H4 (cell line): ENCODE measurements around the gene PNMA6E. TPM values are rescaled to one million over a fixed set of nuclear protein-coding genes. Genes with fewer than 3 reads are reported as not detected.
A peak's percentile ranks its signal among the peaks of the same experiment; 100 is the strongest.
"Not testable (repeated sequence)": the region's sequence is repeated elsewhere in the genome, so short reads cannot be mapped to it uniquely, and the experiment has no call there.

Experiments used
- DNase-seq: peaks from one replicate; pipeline ENCODE4 v3.0.0-alpha.2; 2015; ENCODE audit warnings: low spot score
- total RNA-seq: library from RNA; depleted of rRNA; stranded (reverse); fragments of >200 nt; shearing (Covaris generic); gene quantifications from 2 replicates; pipeline ENCODE4 v1.2.3, GENCODE V29; 2014

PNMA6E gene
- total RNA-seq, 1 experiment from 2014 or later: not detected

DNA sequence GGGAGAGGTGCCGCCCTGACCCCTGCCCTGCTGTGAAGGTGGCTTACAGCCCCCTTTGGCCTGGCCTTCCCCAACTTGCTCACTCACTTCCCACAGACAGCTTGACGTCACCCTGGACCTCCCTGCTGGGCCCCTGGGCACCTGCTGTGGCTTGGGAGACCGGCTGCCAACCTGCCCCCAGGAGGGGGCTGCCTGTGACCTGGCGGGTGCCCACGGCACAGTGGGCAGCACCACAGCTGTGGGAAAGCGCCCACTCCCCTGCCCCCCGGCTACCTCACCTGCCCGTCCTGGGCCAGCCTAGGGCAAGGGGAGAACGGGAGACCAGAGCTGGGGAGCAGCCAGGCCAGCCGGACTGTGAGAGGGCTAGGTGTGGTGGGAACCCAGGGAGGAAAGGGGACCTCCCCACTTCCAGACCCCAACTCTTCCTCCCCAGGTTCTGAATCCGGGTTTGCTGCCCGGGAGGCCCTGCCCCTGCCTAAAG lies 7.8 kb upstream of the PNMA6E start:
- DNase-seq: no peak

GRCh38 chrX:153408221-153408721 lies 7.1 kb upstream of the PNMA6E start:
- DNase-seq: no peak

GRCh38 chrX:153407736-153408135 lies 6.6 kb upstream of the PNMA6E start:
- DNase-seq: no peak

DNA sequence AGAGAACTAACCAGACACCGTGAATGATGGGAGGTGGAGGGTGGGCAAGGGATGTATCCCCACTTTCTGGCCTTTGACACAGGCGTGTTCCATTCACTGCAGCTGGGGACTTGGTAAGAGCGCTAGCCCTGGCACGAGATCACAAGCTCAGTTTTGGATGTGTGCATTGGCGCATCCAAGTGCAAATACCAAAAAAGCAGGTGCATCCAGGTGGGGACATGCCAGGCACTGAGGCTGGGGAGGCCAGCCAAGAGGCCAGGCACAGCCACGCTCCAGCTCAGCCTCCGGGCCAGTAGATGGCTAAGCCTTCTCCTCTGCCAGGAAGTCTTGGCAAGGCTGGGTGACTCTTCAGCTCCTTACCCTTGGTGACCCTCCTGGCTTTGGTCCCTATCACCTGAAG lies 5.8 kb upstream of the PNMA6E start:
- DNase-seq: no peak

- DNase-seq: no peak
These were observed 4.9 kb upstream of the PNMA6E start for GRCh38 chrX:153406011-153406410.

DNA sequence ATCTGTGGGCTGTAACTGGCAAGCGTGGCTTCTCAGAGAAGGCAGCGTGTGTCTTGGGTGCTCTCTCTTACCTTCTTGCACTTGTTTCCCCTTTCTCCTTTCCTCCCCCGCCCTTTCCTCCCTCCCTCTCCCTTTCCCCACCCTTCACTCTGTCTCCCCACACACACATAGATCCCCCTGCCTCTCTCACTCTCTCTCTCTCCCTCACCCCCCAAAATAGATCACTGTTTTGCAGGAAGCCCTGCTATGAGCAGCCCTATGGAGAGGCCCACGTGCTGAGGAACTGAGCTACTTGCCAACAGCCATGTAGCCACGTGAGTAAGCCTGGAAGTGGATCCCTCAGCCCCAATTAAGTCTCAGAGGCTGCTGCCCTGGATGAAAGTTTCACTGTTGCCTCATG lies 4.3 kb upstream of the PNMA6E start:
- no peak for DNase-seq

DNA sequence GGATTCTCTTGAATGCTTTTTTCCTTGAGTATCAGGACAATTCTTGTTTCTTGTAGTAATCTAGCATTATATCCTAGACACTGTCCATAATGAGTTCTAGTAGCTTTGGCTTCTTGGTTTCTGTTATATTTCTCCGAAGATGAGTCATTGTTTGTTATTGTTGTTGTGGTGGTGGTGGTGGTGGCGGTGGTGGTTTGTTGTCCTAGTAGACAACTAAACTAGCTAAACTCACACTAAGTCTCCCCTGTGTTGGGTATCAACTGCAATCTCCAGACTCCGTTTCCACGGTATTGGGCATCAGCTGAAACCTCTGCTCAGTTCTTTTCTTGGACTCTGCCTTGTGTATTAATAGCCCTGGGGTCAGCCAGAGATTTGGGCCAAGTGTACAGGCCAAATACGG lies 3.2 kb upstream of the PNMA6E start:
- not testable (repeated sequence) for DNase-seq

DNA sequence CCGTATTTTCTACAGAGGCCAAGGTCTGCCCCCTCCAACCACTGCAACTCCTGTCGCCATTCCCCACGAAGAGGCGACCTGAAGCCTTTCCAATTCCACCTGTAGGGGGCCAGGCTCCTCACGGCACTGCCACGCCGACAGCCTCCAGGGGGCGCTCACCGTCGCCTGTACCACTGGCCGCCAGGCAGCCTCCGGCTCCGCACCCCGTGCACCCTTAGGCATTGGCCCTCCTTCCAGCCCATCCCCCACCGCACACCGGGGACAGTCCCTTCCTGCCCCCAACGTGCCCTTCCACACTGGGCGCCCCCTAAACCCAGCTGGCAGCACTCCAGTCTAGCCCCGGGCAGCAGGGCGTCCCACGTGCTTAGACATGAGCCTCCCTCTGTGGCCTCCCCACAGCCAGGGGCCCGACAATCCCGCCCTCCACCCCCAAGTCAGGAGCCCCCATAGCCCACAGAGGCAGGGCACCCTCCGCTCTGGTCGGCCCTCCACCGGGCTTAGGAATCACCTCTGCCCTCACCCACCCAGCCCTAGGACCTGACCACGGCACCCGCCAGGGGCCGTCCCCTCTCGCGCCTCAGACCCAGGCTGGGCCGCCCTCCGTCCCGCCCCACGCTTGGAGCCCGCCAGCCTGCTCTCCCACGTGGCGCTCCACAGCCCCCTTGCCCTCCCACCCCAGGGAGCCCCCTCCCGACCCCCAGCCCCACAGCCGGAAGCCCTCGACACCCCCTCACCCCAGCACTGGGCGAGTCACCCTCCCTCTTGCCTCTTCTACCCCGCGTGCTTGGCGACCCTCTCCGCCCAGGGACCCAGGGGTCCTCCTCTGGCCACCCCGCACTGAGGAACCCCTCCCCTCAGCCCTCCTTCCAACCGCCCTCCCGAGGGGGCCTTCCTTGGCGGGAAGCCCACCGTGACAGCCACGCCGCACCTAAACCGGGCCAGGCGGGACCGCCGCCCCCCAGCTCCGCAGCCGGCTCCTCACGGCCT lies 711 bp downstream of the PNMA6E start:
- DNase-seq: peak; percentile 31

DNA sequence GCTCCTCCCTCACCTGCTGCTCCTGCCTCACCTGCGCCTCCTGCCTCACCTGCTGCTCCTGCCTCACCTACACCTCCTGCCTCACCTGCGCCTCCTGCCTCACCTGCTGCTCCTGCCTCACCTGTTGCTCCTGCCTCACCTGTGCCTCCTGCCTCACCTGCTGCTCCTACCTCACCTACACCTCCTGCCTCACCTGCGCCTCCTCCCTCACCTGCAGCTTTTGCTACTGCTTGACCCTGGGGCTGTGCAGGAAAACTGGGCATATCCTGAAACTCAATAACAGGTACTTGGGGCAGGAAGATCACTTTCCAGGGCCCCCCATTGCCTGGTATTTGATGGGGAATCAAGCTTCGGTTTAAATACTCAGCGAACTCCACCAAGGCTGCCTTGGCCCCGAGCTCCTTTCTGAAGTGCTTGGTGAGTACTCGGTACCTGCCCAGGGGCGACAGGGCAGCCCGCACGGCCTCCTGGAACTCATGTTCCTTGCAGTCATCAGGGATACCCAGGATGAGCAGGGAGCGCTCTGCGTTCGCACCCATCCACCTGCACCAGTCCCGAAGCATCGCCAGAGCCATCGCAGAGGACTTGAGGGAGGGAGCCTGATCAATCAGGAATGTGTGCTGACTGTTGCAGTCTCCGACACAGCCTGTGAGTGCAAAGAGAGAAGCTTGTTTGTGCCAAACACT lies 2.7 kb downstream of the PNMA6E start:
- no peak for DNase-seq

DNA sequence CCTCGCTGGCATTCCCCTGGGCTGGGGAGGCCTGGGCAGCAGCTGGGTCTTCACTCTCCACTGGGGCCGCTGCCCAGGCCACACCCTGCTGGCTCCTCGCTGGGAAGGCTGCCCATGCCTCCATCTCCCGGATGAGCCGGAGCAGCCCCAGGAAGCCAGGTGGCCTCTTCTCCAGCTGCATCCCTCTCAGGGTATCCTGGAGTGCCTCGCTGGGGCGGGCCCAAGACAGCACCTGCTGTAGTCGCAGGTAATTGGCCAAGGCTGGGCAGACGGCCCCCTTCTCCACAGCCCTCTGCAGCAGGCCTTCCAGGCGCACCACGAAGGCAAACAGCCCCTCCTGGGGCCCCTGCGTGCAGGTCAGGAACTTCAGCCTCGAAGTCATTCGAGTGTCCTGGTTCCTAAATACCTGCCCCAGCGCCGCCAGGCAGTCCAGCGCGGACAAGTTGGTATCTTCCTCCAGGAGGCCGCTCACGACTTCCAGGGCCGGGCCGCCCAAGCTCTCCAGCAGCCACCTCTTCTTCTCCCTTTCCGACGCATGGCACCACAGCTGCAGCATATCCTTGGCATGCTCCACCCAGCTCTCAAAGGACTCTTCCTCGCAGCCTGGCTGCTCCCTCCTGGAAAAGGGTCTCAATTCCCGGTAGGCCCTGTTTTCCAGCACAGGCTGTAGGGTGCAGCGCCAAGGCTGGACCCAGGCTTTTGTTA lies 3.7 kb downstream of the PNMA6E start:
- DNase-seq: no peak

- DNase-seq: no peak
These were observed 4.6 kb downstream of the PNMA6E start for GRCh38 chrX:153396320-153397195.

GRCh38 chrX:153395613-153396319 lies 5.4 kb downstream of the PNMA6E start:
- no peak for DNase-seq

- DNase-seq: no peak
These were observed 6.5 kb downstream of the PNMA6E start for GRCh38 chrX:153394612-153395011.

GRCh38 chrX:153392642-153393321 lies 8.4 kb downstream of the PNMA6E start:
- no peak for DNase-seq

DNA sequence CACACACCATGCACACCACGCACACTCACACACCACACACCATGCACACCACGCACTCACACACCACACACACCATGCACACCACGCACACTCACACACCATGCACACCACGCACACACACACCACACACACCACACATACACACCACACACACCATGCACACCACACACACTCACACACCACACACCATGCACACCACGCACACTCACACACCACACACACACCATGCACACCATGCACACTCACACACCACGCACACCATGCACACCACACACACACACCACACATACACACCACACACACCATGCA lies 11.7 kb downstream of the PNMA6E start:
- DNase-seq: not testable (repeated sequence)

DNA sequence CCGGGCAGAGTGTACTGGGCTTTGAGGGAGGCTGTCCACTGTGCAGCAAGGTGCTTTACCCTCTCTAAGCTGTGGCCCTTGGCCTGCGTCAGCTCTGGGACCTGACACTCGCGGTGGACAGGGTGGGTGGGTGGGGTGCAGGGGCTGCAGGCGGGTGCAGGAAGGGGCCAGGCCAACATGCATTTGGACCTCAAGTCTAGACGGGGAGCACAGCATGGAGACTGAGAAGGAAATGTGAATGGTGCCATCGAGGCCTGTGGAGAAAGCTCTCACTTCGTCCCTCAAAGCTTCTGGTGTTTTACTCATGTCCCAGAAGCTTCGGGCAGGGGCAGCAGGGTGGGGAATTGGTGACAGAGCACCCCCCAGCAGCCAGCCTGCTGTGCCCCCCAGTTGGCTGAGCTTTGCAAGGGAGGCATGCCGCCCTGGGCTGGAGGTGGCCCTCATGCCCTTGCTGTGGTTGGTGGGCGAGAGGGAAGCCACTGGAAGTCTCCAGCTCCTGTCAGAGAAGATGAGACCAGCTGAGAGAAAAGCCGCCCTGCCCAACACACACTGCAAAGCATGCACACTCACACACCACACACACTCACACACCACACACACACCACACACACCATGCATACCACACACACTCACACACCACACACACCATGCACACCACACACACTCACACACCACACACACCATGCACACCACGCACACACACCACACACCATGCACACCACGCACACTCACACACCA lies 12.3 kb downstream of the PNMA6E start:
- no peak for DNase-seq

GRCh38 chrX:153387987-153388721 lies 13.0 kb downstream of the PNMA6E start:
- no peak for DNase-seq

GRCh38 chrX:153387345-153387744 lies 13.8 kb downstream of the PNMA6E start:
- DNase-seq: no peak
